ENCODE results near the gene SMIM43.
"Not testable (repeated sequence)": the region's sequence is repeated elsewhere in the genome, so short reads cannot be mapped to it uniquely, and the experiment has no call there.

SMIM43 gene

GRCh38 chr4:121733942-121734341 lies 31.0 kb downstream of the SMIM43 start:
- DNase-seq = no peak

- DNase-seq = not testable (repeated sequence)
Measured at GRCh38 chr4:121729753-121730152, 35.2 kb downstream of the SMIM43 start.

- no peak for DNase-seq
Measured at GRCh38 chr4:121728798-121729226, 36.2 kb downstream of the SMIM43 start.

GRCh38 chr4:121728066-121728465 lies 36.9 kb downstream of the SMIM43 start:
- no peak for DNase-seq

GRCh38 chr4:121726642-121727268 lies 38.2 kb downstream of the SMIM43 start:
- DNase-seq = no peak

- DNase-seq = no peak
Measured at GRCh38 chr4:121724671-121725070, 40.3 kb downstream of the SMIM43 start.

GRCh38 chr4:121721700-121722099 lies 43.3 kb downstream of the SMIM43 start:
- no peak for DNase-seq

- DNase-seq = no peak
Measured at GRCh38 chr4:121720109-121720508, 44.9 kb downstream of the SMIM43 start.

- no peak for DNase-seq
Measured at GRCh38 chr4:121717680-121718237, 47.2 kb downstream of the SMIM43 start.

GRCh38 chr4:121714548-121714947 lies 50.4 kb downstream of the SMIM43 start:
- DNase-seq = no peak

- no peak for DNase-seq
Measured at GRCh38 chr4:121712783-121713182, 52.2 kb downstream of the SMIM43 start.

- DNase-seq = no peak
Measured at GRCh38 chr4:121712001-121712651, 52.8 kb downstream of the SMIM43 start.

- peak; percentile 87 for DNase-seq
Measured at GRCh38 chr4:121711263-121712000, 53.5 kb downstream of the SMIM43 start.

GRCh38 chr4:121709766-121710405 lies 55.1 kb downstream of the SMIM43 start:
- DNase-seq = no peak

All from left hindlimb (tissue), 1 donor.